Measurements from ENCODE around the gene IQSEC1. TPM values are rescaled to one million over a fixed set of nuclear protein-coding genes. Genes with fewer than 3 reads are reported as not detected.

Gene IQSEC1
- total RNA-seq, 4 donors from 2014 or later = 24.0 to 43.0 (median 31.8) TPM

DNA sequence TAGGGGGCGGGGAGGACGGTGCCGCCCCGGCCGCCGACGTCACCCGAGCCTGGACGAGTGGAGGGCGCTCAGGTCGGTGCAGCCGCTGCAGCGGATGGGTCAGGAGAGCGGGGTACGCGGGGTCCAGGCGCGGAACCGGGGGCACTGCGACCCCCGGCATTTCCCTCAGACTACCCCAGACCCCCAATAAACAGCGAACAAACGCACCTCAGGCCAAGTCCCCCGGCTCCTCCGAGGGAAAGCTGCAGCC lies 78.9 kb downstream of the IQSEC1 start:
- peak overlapping the region; percentile 51 to 80 (median 72) for H3K4me3 ChIP-seq
- DNase-seq = peak; percentile 71
- peak overlapping the region; percentile 88 to 91 (median 89) for H3K27ac ChIP-seq
- no peak for TF ChIP-seq POLR2AphosphoS5 (IDR thresholded peaks at IDR 0.05)
- H3K4me1 ChIP-seq = peaks cover 5 to 29% (median 18%) of the 10 kb centered on the region in 4 donors
- 0% methylated on average over 3 of the region's 25 CpGs; no CpG with 5 or more reads in 1 of the 2 donors for WGBS, 2 donors (ENCODE audit: low coverage in 1 of 2)
- in situ Hi-C loops (cut with MboI; ENCODE audit: low pct_ligation_motif_present in 1 of 4, low pct_unique_long_range_greater_than_20kb in 1 of 4, low sequenced_read_pairs in 3 of 4) (no loop called here), intact Hi-C loops (cut with DNase I; ENCODE audit: low total_unique reads) (no loop called here)
- no peaks in the 10 kb centered on the region for H3K9me3 ChIP-seq
- no peaks in the 10 kb centered on the region for H3K36me3 ChIP-seq
- H3K27me3 ChIP-seq = no peaks in the 10 kb centered on the region

DNA sequence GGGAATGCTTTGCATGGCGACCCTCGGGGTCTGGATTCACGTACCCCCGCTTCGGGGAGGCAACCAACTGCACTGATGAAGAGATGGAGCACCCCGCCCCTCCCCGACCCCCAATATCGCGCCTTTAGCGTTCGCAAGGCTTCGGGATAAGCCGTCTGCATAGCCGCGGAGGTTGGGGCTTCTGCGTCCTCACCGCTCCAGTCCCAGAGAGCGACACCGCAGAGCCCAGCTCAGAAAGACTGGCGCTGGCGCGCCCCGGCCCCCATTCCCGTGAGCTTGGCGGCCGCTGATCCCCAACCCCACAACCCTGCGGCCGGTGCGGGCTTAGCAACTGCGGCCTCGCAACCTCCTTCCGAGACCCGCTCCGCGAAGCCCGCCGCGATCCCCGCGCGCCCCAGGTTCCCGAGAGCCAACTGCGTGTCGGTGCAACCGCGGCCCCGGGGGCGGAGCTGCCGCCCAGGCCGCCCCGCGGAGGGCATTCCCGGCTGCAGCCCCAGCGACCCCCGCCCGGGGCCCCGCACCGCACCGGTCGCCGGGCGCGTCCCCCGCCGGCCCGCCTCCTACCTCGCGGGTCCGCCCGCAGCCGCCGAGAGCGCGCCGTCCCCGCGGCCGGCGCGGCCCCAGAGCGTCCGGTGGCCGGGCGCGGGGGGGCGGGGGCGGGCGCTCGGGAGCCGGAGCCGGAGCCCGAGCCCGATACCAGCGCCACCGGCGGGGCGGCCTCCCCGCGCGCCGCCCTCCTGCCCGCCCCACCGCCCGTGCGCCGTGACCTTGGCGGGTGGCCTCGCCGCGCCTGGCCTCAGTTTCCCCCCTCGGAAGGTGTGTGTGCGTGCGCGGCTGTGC lies 79.5 kb downstream of the IQSEC1 start:
- peak overlapping the region; percentile 51 to 80 (median 72) for H3K4me3 ChIP-seq
- peak; percentile 34 for DNase-seq
- no peaks in the 10 kb centered on the region for H3K36me3 ChIP-seq
- intact Hi-C loops (cut with DNase I; ENCODE audit: low total_unique reads) = no loop called here
- H3K9me3 ChIP-seq = no peaks in the 10 kb centered on the region
- WGBS, 2 donors (ENCODE audit: low coverage in 1 of 2) = 1% methylated on average over 48 of the region's 114 CpGs; no CpG with 5 or more reads in 1 of the 2 donors
- peaks cover 1 to 23% (median 12%) of the 10 kb centered on the region in 4 donors for H3K4me1 ChIP-seq
- TF ChIP-seq POLR2A (IDR thresholded peaks at IDR 0.05) (no peak), EP300 (IDR thresholded peaks at IDR 0.05; ENCODE audit: low read depth) (no peak), POLR2AphosphoS5 (IDR thresholded peaks at IDR 0.05) (no peak)
- TF ChIP-seq, protein P1, sequence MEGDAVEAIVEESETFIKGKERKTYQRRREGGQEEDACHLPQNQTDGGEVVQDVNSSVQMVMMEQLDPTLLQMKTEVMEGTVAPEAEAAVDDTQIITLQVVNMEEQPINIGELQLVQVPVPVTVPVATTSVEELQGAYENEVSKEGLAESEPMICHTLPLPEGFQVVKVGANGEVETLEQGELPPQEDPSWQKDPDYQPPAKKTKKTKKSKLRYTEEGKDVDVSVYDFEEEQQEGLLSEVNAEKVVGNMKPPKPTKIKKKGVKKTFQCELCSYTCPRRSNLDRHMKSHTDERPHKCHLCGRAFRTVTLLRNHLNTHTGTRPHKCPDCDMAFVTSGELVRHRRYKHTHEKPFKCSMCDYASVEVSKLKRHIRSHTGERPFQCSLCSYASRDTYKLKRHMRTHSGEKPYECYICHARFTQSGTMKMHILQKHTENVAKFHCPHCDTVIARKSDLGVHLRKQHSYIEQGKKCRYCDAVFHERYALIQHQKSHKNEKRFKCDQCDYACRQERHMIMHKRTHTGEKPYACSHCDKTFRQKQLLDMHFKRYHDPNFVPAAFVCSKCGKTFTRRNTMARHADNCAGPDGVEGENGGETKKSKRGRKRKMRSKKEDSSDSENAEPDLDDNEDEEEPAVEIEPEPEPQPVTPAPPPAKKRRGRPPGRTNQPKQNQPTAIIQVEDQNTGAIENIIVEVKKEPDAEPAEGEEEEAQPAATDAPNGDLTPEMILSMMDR (IDR thresholded peaks at IDR 0.05) = no peak
- in situ Hi-C loops (cut with MboI; ENCODE audit: low pct_ligation_motif_present in 1 of 4, low pct_unique_long_range_greater_than_20kb in 1 of 4, low sequenced_read_pairs in 3 of 4) = no loop called here
- peak overlapping the region; percentile 88 to 91 (median 89) for H3K27ac ChIP-seq
- H3K27me3 ChIP-seq = no peaks in the 10 kb centered on the region

DNA sequence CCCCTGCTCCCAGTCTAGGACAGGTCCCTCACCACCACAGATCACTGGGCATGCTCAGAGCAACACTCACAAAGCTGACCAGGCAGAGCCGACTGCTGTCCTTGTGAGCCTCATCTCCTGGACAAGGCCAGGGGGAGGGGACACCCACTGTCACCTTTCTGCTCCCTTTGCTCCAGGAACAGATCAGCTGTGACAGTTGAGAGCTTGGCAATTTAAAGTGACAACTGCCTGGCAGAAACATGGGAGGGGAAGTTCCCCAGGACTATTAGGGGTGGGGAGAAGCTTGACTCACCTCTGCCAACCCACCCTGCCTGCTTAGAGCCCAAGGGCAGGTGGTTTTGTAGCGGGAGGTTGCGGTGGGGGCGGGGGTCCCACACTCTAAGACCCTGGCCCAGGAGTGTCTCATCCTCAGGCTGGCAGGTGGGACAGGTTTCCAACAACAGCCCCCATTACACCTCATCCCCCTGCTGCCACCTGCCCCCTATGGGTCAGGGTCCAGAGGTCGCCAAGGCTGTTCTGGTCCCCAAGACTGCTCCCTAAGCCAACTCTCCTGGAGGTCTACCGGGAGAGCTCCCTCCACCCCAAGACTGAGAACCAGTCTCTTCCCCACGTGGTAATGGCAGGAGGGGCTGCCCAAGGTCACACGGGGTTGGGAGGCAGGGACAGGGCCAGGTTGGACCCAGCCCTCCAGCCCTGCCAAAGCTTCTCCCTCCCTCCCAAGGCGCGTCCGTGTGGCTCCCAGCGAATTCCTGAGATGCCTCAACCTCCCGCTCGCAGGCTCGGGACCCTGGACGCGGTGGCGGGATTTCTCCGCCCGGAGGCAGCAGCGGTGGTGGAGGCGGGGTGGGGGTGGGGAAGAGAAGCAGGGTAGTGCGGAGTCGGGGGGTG lies 80.4 kb downstream of the IQSEC1 start:
- peaks cover 0 to 21% (median 11%) of the 10 kb centered on the region in 4 donors for H3K4me1 ChIP-seq
- WGBS, 2 donors (ENCODE audit: low coverage in 1 of 2) = 27% methylated on average over 23 of the region's 24 CpGs; no CpG with 5 or more reads in 1 of the 2 donors
- DNase-seq = peak; percentile 26

DNA sequence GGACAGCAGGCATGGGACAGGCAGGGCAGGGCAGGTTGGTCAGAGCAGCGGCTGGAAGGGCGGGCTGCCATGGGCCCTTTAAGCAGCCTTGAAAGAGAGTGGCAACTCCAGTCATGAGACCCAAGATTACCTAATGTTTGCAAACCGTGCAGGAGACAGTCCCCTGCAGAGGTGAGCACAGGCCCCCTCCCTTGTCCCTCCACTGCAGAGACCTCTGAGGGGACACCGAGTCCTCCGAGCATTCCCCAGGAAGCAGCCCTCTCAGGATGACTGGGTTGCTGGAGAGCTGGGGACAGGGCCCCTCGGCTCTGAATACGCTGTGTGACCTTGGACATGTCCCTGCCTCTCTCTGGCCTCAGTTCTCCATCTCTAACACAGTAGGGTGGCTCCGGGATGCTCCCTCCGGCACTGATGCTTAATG lies 81.4 kb downstream of the IQSEC1 start:
- peak; percentile 7 for DNase-seq
- TF ChIP-seq, protein P1 (IDR thresholded peaks at IDR 0.05) = no peak
- no peak for TF ChIP-seq POLR2AphosphoS5 (IDR thresholded peaks at IDR 0.05)
- TF ChIP-seq POLR2A (IDR thresholded peaks at IDR 0.05) = no peak
- no peak for TF ChIP-seq EP300 (IDR thresholded peaks at IDR 0.05; ENCODE audit: low read depth)
- Histone ChIP-seq H3K27me3 (no peaks in the 10 kb centered on the region), H3K4me1 (peaks cover 0 to 21% (median 11%) of the 10 kb centered on the region in 4 donors), H3K4me3 (no peak overlapping the region), H3K36me3 (no peaks in the 10 kb centered on the region), H3K27ac (no peak overlapping the region), H3K9me3 (no peaks in the 10 kb centered on the region)
- WGBS, 2 donors (ENCODE audit: low coverage in 1 of 2) = 84% methylated on average over 9 of the region's 9 CpGs; no CpG with 5 or more reads in 1 of the 2 donors
- intact Hi-C loops (cut with DNase I; ENCODE audit: low total_unique reads) = no loop called here
- in situ Hi-C loops (cut with MboI; ENCODE audit: low pct_ligation_motif_present in 1 of 4, low pct_unique_long_range_greater_than_20kb in 1 of 4, low sequenced_read_pairs in 3 of 4) = no loop called here

More for the DNA sequence above, 80.4 kb downstream of the IQSEC1 start:
- no peaks in the 10 kb centered on the region for H3K36me3 ChIP-seq
- no peaks in the 10 kb centered on the region for H3K9me3 ChIP-seq
- no peaks in the 10 kb centered on the region for H3K27me3 ChIP-seq
- peak overlapping the region; percentile 73 to 79 (median 75) for H3K27ac ChIP-seq
- TF ChIP-seq POLR2AphosphoS5 (IDR thresholded peaks at IDR 0.05) (no peak), POLR2A (IDR thresholded peaks at IDR 0.05) (no peak), EP300 (IDR thresholded peaks at IDR 0.05; ENCODE audit: low read depth) (no peak)
- TF ChIP-seq, protein P1 (IDR thresholded peaks at IDR 0.05) = no peak
- intact Hi-C loops (cut with DNase I; ENCODE audit: low total_unique reads) (no loop called here), in situ Hi-C loops (cut with MboI; ENCODE audit: low pct_ligation_motif_present in 1 of 4, low pct_unique_long_range_greater_than_20kb in 1 of 4, low sequenced_read_pairs in 3 of 4) (no loop called here)
- H3K4me3 ChIP-seq = peak overlapping the region in 3 of 4 donors; percentile 51 to 80 (median 78)

Data from transverse colon (tissue), 4 donors.